Measurements from ENCODE around the gene HARBI1. TPM values are rescaled to one million over a fixed set of nuclear protein-coding genes. Genes with fewer than 3 reads are reported as not detected.

Gene HARBI1
- total and polyA plus RNA-seq, 10 of the 15 experiments (the other 5 are each of a cell fraction or from before 2014, with no cell fraction given), result 3.6 to 8.4 (median 5.2) TPM

GRCh38 chr11:46612326-46612725 lies 4.7 kb downstream of the HARBI1 start:
- ATAC-seq (no peak), FAIRE-seq (no peak), DNase-seq (ENCODE audit: low read depth, low spot score) (no peak)
- WGBS (ENCODE audit: insufficient coverage, insufficient replicate concordance, low lambda C conversion rate, missing lambda C conversion rate), result 72% methylated on average over 2 of the region's 2 CpGs
- no peak overlapping the region for H3K4me3 ChIP-seq
- no peaks in the 10 kb centered on the region for H3K36me3 ChIP-seq (ENCODE audit: control insufficient read depth in 2 of 2, insufficient read depth in 2 of 2, low read length in 1 of 2)
- no peaks in the 10 kb centered on the region for H3K27me3 ChIP-seq (replicated peaks in 1 of 2; ENCODE audit: control insufficient read depth in 2 of 2, insufficient read depth in 2 of 2, low read length in 1 of 2)
- H3K9ac ChIP-seq (ENCODE audit: control insufficient read depth, insufficient read depth, low read length), result no peak overlapping the region
- intact Hi-C loops (cut with micrococcal nuclease; ENCODE audit: unreplicated experiment) (no loop called here), in situ Hi-C loops (cut with MboI) (no loop called here)
- no peaks in the 10 kb centered on the region for H3K9me3 ChIP-seq (replicated peaks; ENCODE audit: control insufficient read depth, insufficient read depth, low read length)
- CTCF ChIA-PET, result interaction anchor here (1.2 to 2.0 kb wide), 5 partner anchors 18 to 167 kb away, joined by 3 to 7 read pairs (median 4); partner anchors contain the start of gene AMBRA1
- H3K4me2 ChIP-seq (ENCODE audit: control insufficient read depth, insufficient read depth), result no peak overlapping the region
- H2AFZ ChIP-seq (ENCODE audit: control insufficient read depth, low read depth, low read length), result no peak overlapping the region
- peaks cover 3% of the 10 kb centered on the region for H3K79me2 ChIP-seq (ENCODE audit: control insufficient read depth, insufficient read depth, low read length)
- no peak overlapping the region for H3K27ac ChIP-seq (ENCODE audit: control insufficient read depth, insufficient read depth)
- TF ChIP-seq NFYA (IDR thresholded peaks at IDR 0.05; ENCODE audit: borderline replicate concordance, low read depth, low read length) (no peak), ZNF207 (IDR thresholded peaks at IDR 0.05; ENCODE audit: borderline replicate concordance) (no peak), FOS (IDR thresholded peaks at IDR 0.05; ENCODE audit: borderline replicate concordance, extremely low read depth, insufficient read length) (no peak), RAD51 (IDR thresholded peaks at IDR 0.05) (no peak), EED (IDR thresholded peaks at IDR 0.05; ENCODE audit: low read depth) (no peak)
- RAD21 ChIA-PET (ENCODE audit: unreplicated experiment), result interaction anchor here (0.7 to 1.7 kb wide), 5 partner anchors 19 to 260 kb away, joined by 3 to 7 read pairs (median 5); partner anchors contain the start of gene AMBRA1
- H4K20me1 ChIP-seq (ENCODE audit: control insufficient read depth, insufficient read depth), result no peaks in the 10 kb centered on the region
- SMC1A ChIA-PET (ENCODE audit: uncharacterized antibody, unreplicated experiment), result interaction anchor here (0.7 to 1.7 kb wide), 8 partner anchors 42 to 124 kb away, joined by 3 to 8 read pairs (median 4); no protein-coding TSS in a partner anchor
- POLR2A ChIA-PET, result interaction anchor here (0.5 to 1.0 kb wide), 5 partner anchors 19 to 602 kb away, joined by 3 to 6 read pairs (median 3); partner anchors contain the start of gene AMBRA1
- BruUV-seq (replicated peaks), result no TSS peak
- H3K4me1 ChIP-seq (ENCODE audit: control insufficient read depth, insufficient read depth, low read length), result peaks cover 7% of the 10 kb centered on the region; the same call in 1 of the 2 replicates
